Activated CD4-positive, alpha-beta T cell treated with anti-CD3 and anti-CD28 coated beads, Interleukin-2, amount 10 ng/mL, durations not matched to agents 24 days and 14 days (primary cell): ENCODE measurements around the gene TSHR. TPM values are rescaled to one million over a fixed set of nuclear protein-coding genes. Genes with fewer than 3 reads are reported as not detected.
A peak's percentile ranks its signal among the peaks of the same experiment; 100 is the strongest.
"Not testable (repeated sequence)": the region's sequence is repeated elsewhere in the genome, so short reads cannot be mapped to it uniquely, and the experiment has no call there.

ENCODE experiments used
- DNase-seq: peaks from one replicate; pipeline ENCODE4 v3.0.0; 2022
- H3K27ac Mint-ChIP-seq: one replicate; pipeline ENCODE4 v1.8.0; 2022; ENCODE audit warnings: mild to moderate bottlenecking, mixed read lengths
- H3K27me3 Mint-ChIP-seq: one replicate; pipeline ENCODE4 v1.8.0; 2022; ENCODE audit warnings: mixed read lengths
- H3K36me3 Mint-ChIP-seq: one replicate; pipeline ENCODE4 v1.8.0; 2022; ENCODE audit warnings: low read depth, mild to moderate bottlenecking, mixed read lengths
- H3K4me1 Mint-ChIP-seq: one replicate; pipeline ENCODE4 v1.8.0; 2021; ENCODE audit warnings: mixed read lengths
- H3K4me3 Mint-ChIP-seq: one replicate; pipeline ENCODE4 v1.8.0; 2022; ENCODE audit warnings: mild to moderate bottlenecking, moderate library complexity, mixed read lengths
- H3K9me3 Mint-ChIP-seq: one replicate; pipeline ENCODE4 v1.8.0; 2021; ENCODE audit warnings: mixed read lengths
- intact Hi-C: fragments of 100-400 bp; cut with micrococcal nuclease; formaldehyde crosslinking; loops from one replicate; pipeline ENCODE4 v1.15.1; 2023
- total RNA-seq: library from RNA; stranded (reverse); gene quantifications from 2 replicates; pipeline ENCODE4 v1.2.3, GENCODE V29; 2022

Gene TSHR
- total RNA-seq, 1 donor from 2014 or later: not detected

DNA sequence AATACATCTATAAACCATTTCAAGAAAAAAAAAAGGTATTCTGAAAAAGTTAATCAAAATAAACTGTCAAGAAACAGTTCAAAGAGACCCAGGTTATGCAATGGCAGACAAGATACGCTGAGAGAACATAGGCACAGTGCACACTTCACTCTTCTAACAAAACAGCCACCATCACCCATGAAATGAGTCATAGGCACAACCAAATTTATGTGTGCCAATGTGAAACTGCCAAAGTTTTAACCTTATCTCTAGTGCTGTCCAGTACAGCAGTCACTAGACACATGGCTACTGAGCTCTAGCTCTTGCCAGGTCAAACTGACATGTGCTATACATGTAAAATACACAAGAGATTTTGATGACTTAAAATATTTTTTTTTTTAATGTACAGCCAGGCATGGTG lies 15.3 kb upstream of the TSHR start:
- Mint-ChIP-seq H3K4me3 (peak overlapping the region; percentile 37), H3K27me3 (no peaks in the 10 kb centered on the region), H3K9me3 (no peaks in the 10 kb centered on the region), H3K36me3 (peaks cover 2% of the 10 kb centered on the region), H3K4me1 (peaks cover 28% of the 10 kb centered on the region), H3K27ac (no peak overlapping the region)
- DNase-seq: peak; percentile 67
- intact Hi-C loops: loop anchor here (5.0 kb wide), 2 partner anchors 532 to 592 kb away; partner anchors contain the start of gene SEL1L

DNA sequence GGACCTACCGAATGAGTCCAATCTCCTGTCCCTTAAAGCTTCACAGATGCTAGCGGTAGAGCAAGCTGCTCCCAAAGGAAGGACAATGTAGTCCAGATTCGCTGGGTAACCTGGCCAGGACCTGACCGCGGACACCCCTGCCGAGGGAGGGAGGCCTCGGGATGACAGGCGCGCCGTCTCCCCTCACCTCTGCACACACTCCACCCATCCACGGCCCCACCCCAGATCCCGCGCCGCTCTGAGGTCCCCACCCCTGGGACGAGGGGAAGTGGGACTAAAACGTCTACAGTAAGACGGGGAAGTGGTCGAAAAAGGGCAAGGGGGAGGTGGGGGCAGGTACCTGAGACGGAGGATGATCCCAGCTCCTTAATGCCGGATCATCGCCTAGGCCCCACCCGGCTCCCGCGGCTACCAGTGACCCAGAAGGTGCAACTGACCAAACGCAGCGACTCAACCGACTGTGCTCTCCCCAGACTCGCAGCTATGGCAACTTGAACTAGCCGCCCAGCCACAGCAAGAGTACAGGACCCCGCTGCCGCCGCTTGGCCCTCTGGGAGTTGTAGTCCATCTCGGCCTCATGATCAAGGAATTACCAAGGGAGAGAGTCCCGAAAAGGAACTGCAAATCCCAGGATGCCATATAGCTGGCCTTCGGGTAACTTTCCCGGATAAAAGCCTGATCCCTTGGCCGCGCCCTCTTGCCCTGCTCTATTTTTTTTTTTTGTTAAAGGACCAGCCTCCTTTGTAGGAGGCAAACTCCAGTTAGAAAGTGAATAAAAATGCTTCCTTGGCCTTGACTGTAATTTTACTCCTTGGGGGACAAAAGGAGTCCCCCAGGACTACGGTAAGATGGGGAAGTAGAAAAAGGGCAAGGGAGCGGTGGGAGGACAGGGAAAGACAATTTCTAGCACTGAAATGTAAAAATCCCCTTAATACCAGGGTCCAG lies 13.9 kb upstream of the TSHR start, which contains the start of gene CEP128:
CEP128 (minus strand) TSS at position 498 of the 945 bp plus-strand sequence.
- Mint-ChIP-seq H3K27ac (peak within 1 kb of the TSS; percentile 85), H3K9me3 (no peaks in the 10 kb centered on the region), H3K4me1 (peaks cover 27% of the 10 kb centered on the region), H3K27me3 (no peaks in the 10 kb centered on the region), H3K36me3 (peaks cover 2% of the 10 kb centered on the region), H3K4me3 (peak within 1 kb of the TSS; percentile 84)
- DNase-seq: peak; percentile 95
- intact Hi-C loops: loop anchor here (1.0 to 5.0 kb wide), 6 partner anchors 10 to 591 kb away; partner anchors contain the start of gene SEL1L

GRCh38 chr14:80942191-80942600 lies 13.2 kb upstream of the TSHR start:
- Mint-ChIP-seq H3K4me3 (peak overlapping the region; percentile 84), H3K9me3 (peaks cover 4% of the 10 kb centered on the region), H3K27ac (peak overlapping the region; percentile 85), H3K36me3 (peaks cover 2% of the 10 kb centered on the region), H3K27me3 (no peaks in the 10 kb centered on the region), H3K4me1 (peaks cover 31% of the 10 kb centered on the region)
- DNase-seq: peak; percentile 70
- intact Hi-C loops: loop anchor here (1.0 to 5.0 kb wide), 3 partner anchors 17 to 590 kb away; partner anchors contain the start of gene SEL1L

DNA sequence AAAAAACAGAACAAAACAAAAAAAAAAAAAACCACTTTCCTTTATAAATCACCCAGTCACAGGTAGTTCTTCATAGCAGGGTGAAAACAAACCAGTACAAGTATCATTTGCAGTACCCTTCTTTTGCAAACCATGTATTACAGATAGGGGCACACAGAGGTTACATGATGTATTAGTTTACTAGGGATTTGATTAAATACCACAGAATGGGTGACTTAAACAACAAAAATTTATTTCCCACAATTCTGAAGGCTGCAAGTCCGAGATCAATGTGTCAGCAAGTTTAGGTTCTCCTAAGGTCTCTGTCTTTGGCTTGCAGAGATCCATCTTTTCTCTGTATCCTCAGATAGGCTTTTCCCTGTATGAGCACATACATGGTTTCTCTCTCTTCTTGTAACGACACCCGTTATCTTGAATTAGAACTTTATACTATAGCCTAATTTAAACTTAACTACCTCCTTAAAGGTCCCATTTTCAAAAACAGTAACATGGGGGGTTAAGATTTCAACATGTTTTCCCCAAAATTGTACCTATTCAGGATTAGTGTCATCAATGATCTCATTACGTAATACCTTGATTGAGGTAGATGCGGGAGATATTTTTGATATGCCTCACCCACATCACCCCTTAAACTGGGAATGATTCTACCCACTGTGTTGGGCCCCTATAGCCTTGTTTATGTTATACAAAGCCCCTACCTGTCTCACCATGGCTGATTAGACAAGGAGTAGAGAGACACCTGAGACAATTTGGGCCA lies 10.4 kb upstream of the TSHR start:
- DNase-seq: peak; percentile 23
- no peak overlapping the region for H3K27ac Mint-ChIP-seq
- peaks cover 26% of the 10 kb centered on the region for H3K4me1 Mint-ChIP-seq
- no peaks in the 10 kb centered on the region for H3K36me3 Mint-ChIP-seq
- H3K4me3 Mint-ChIP-seq: no peak overlapping the region
- H3K9me3 Mint-ChIP-seq: peaks cover 4% of the 10 kb centered on the region
- intact Hi-C loops: loop anchor here (5.0 kb wide), 2 partner anchors 527 to 587 kb away; partner anchors contain the start of gene SEL1L
- H3K27me3 Mint-ChIP-seq: peaks cover 12% of the 10 kb centered on the region

GRCh38 chr14:80946187-80946586 lies 9.2 kb upstream of the TSHR start:
- H3K36me3 Mint-ChIP-seq: no peaks in the 10 kb centered on the region
- peaks cover 20% of the 10 kb centered on the region for H3K4me1 Mint-ChIP-seq
- DNase-seq: no peak
- intact Hi-C loops: loop anchor here (1.0 kb wide), 1 partner anchor 8 kb away; no protein-coding TSS in a partner anchor
- H3K27me3 Mint-ChIP-seq: peaks cover 23% of the 10 kb centered on the region
- peak overlapping the region; percentile 47 for H3K27ac Mint-ChIP-seq
- H3K9me3 Mint-ChIP-seq: peaks cover 4% of the 10 kb centered on the region
- H3K4me3 Mint-ChIP-seq: no peak overlapping the region

DNA sequence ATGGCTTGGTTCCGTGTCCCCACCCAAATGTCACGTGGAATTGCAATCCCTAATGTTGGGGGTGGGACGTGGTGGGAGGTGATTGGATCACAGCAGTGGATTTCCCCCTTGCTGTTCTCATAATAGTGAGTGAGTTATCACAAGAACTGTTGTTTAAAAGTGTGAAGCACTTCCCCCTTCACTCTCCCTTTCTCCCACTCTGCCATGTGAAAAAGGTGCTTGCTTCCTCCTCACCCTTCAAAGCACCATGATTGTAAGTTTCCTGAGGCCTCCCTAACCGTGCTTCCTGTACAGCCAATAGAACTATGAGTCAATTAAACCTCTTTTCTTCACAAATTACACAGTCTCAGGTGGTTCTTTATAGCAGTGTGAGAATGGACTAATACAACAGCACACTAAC lies 8.6 kb upstream of the TSHR start:
- Mint-ChIP-seq H3K36me3 (no peaks in the 10 kb centered on the region), H3K4me1 (peaks cover 19% of the 10 kb centered on the region), H3K4me3 (no peak overlapping the region), H3K27ac (no peak overlapping the region), H3K27me3 (peaks cover 29% of the 10 kb centered on the region), H3K9me3 (peaks cover 4% of the 10 kb centered on the region)
- peak; percentile 47 for DNase-seq
- intact Hi-C loops: loop anchor here (1.0 kb wide), 1 partner anchor 8 kb away; no protein-coding TSS in a partner anchor

- peaks cover 7% of the 10 kb centered on the region for H3K4me1 Mint-ChIP-seq
- no peaks in the 10 kb centered on the region for H3K36me3 Mint-ChIP-seq
- peaks cover 4% of the 10 kb centered on the region for H3K9me3 Mint-ChIP-seq
- no peak overlapping the region for H3K4me3 Mint-ChIP-seq
- intact Hi-C loops: no loop called here
- no peak for DNase-seq
- H3K27me3 Mint-ChIP-seq: peaks cover 37% of the 10 kb centered on the region
- no peak overlapping the region for H3K27ac Mint-ChIP-seq
Measured at GRCh38 chr14:80948291-80948690, 7.1 kb upstream of the TSHR start.

- Mint-ChIP-seq H3K4me1 (peaks cover 18% of the 10 kb centered on the region), H3K4me3 (no peak overlapping the region), H3K27ac (no peak overlapping the region), H3K9me3 (peaks cover 4% of the 10 kb centered on the region), H3K27me3 (peaks cover 49% of the 10 kb centered on the region), H3K36me3 (no peaks in the 10 kb centered on the region)
- intact Hi-C loops: loop anchor here (5.0 kb wide), 1 partner anchor 101 kb away; no protein-coding TSS in a partner anchor
- DNase-seq: no peak
Measured at GRCh38 chr14:80951491-80951890, 3.9 kb upstream of the TSHR start.

DNA sequence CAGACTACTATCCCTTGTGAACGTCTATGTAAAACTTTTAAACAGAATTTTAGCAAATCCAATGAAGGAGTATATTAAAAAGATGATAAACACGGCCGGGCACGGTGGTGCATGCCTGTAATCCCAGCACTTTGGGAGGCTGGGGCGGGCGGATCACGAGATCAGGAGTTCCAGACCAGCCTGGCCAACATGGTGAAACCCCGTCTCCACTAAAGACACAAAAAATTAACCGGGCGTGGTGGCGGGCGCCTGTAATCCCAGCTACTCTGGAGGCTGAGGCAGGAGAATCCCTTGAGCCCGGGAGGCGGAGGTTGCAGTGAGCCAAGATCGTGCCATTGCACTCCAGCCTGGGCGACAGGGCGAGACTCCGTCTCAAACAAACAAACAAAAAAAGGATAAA lies 2.2 kb upstream of the TSHR start:
- Mint-ChIP-seq H3K27me3 (peaks cover 53% of the 10 kb centered on the region), H3K4me1 (peaks cover 29% of the 10 kb centered on the region)
- not testable (repeated sequence) for H3K36me3 Mint-ChIP-seq, H3K27ac Mint-ChIP-seq, DNase-seq, H3K4me3 Mint-ChIP-seq, H3K9me3 Mint-ChIP-seq
- intact Hi-C loops: loop anchor here (5.0 kb wide), 1 partner anchor 99 kb away; no protein-coding TSS in a partner anchor

DNA sequence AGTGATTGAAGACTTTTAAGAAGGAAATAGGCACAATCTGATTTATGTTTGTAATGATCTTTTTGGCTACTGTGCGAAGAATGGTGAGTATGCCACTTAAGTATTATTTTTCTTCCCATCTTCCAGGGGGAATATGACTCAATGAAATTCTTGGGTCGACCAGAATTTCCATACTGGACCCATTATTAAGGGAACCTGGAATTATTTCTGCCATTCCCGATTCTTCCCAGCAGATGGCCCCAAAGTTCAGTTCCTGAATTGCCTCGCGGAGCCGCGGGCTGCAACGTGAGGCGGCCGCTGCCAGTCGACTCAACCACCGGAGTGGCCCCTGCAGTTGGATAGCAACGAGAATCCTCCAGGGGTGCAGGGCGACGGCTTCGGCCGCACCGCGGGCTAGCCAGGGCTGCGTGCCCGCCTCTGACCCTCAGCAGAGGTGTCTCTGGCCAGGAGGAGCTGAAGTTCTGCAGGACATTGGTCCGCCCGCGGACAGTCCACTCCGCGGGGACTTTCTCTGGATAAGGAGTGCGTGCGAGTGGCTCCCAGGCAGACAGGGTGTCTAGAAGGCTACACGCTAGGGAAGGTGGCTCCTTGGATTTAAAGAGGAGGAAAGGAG lies 628 bp upstream of the TSHR start:
- peak overlapping the region; percentile 68 for H3K27ac Mint-ChIP-seq
- intact Hi-C loops: loop anchor here (1.0 to 5.0 kb wide), 3 partner anchors 8 to 98 kb away; no protein-coding TSS in a partner anchor
- H3K4me3 Mint-ChIP-seq: peak overlapping the region; percentile 91
- H3K27me3 Mint-ChIP-seq: peaks cover 44% of the 10 kb centered on the region
- no peaks in the 10 kb centered on the region for H3K9me3 Mint-ChIP-seq
- H3K4me1 Mint-ChIP-seq: peaks cover 45% of the 10 kb centered on the region
- H3K36me3 Mint-ChIP-seq: peaks cover 7% of the 10 kb centered on the region
- DNase-seq: peak; percentile 93

- intact Hi-C loops: no loop called here
- Mint-ChIP-seq H3K36me3 (peaks cover 7% of the 10 kb centered on the region), H3K4me1 (peaks cover 53% of the 10 kb centered on the region), H3K27me3 (peaks cover 32% of the 10 kb centered on the region), H3K27ac (no peak overlapping the region), H3K9me3 (peaks cover under 1% of the 10 kb centered on the region), H3K4me3 (peak overlapping the region; percentile 91)
- no peak for DNase-seq
Measured at GRCh38 chr14:80956102-80956501, 681 bp downstream of the TSHR start.

DNA sequence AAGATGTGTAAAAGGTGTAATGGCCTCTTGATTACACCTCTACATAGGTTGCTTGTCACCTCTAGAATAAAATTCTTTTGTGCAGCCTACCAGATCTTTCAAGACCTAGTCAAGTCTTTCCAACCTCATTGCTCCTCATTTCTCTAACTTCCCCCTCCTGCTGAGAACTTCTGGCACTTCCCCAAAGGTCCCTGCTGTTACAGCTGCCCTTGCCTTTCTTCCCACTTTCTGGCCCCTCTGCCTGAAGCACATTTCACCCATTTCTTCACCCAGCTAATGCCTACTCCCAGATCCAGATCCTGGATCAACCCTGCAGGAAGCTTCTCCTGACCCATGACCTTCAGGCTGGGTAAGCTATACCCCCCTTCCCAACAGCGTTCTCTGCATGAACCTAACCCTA lies 1.5 kb downstream of the TSHR start:
- H3K9me3 Mint-ChIP-seq: peaks cover 4% of the 10 kb centered on the region
- peaks cover 7% of the 10 kb centered on the region for H3K36me3 Mint-ChIP-seq
- H3K27me3 Mint-ChIP-seq: peaks cover 25% of the 10 kb centered on the region
- peak overlapping the region; percentile 57 for H3K27ac Mint-ChIP-seq
- peak overlapping the region; percentile 18 for H3K4me3 Mint-ChIP-seq
- peaks cover 56% of the 10 kb centered on the region for H3K4me1 Mint-ChIP-seq
- no peak for DNase-seq
- intact Hi-C loops: no loop called here

DNA sequence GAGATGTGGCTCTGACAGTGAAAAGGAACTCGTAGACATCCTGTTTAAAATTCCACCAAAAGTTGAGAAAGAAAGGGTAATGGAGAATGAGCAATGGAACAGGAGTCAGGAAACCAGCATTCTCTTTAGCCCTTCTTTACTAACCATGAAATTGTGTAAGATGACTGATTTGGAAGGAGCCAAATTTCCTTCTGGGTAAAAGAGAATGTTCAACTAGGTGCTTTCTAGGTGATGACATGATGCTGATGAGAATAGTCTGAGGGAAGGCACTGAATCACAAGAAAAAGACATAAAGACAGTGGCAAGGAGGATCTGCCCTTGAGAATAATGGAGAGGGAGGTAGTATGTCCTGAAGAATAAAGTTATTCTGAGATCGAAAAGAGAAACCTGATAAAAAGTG lies 2.2 kb downstream of the TSHR start:
- DNase-seq: no peak
- Mint-ChIP-seq H3K9me3 (peaks cover 8% of the 10 kb centered on the region), H3K4me3 (no peak overlapping the region), H3K27me3 (peaks cover 20% of the 10 kb centered on the region), H3K36me3 (peaks cover 10% of the 10 kb centered on the region), H3K4me1 (peaks cover 56% of the 10 kb centered on the region), H3K27ac (no peak overlapping the region)
- intact Hi-C loops: no loop called here
